CD1c-positive myeloid dendritic cell (primary cell): ENCODE data around the gene WDR1.
"Not testable (repeated sequence)": the region's sequence is repeated elsewhere in the genome, so short reads cannot be mapped to it uniquely, and the experiment has no call there.

ENCODE experiments used
- DNase-seq: peaks from one replicate; pipeline ENCODE4 v3.0.0-alpha.2; 2016; ENCODE audit errors: extremely low spot score

WDR1 gene

GRCh38 chr4:10130178-10130888 is 13.7 kb upstream of the WDR1 start:
- DNase-seq, result no peak

- peak; percentile 45 for DNase-seq
These were observed 12.9 kb upstream of the WDR1 start for GRCh38 chr4:10129196-10130177.

GRCh38 chr4:10128761-10129160 is 12.2 kb upstream of the WDR1 start:
- DNase-seq, result no peak

- DNase-seq, result not testable (repeated sequence)
These were observed 10.9 kb upstream of the WDR1 start for GRCh38 chr4:10127531-10127930.

GRCh38 chr4:10124167-10124930 is 7.8 kb upstream of the WDR1 start:
- DNase-seq, result peak; percentile 39

GRCh38 chr4:10123227-10124101 is 6.9 kb upstream of the WDR1 start:
- peak; percentile 15 for DNase-seq

- DNase-seq, result no peak
These were observed 5.8 kb upstream of the WDR1 start for GRCh38 chr4:10122236-10122932.

- DNase-seq, result no peak
These were observed 5.1 kb upstream of the WDR1 start for GRCh38 chr4:10121568-10122208.

- DNase-seq, result no peak
These were observed 4.5 kb upstream of the WDR1 start for GRCh38 chr4:10120943-10121567.

GRCh38 chr4:10119773-10120172 is 3.2 kb upstream of the WDR1 start:
- DNase-seq, result no peak

GRCh38 chr4:10119278-10119677 is 2.7 kb upstream of the WDR1 start:
- no peak for DNase-seq

GRCh38 chr4:10118048-10119004 is 1.7 kb upstream of the WDR1 start:
- peak; percentile 42 for DNase-seq

GRCh38 chr4:10117359-10118047 is 904 bp upstream of the WDR1 start:
- peak; percentile 83 for DNase-seq

GRCh38 chr4:10115797-10116568 is 616 bp downstream of the WDR1 start:
- DNase-seq, result peak; percentile 53

- DNase-seq, result peak; percentile 79
These were observed 1.3 kb downstream of the WDR1 start for GRCh38 chr4:10115271-10115796.

GRCh38 chr4:10114607-10115006 is 2.0 kb downstream of the WDR1 start:
- no peak for DNase-seq

- no peak for DNase-seq
These were observed 2.5 kb downstream of the WDR1 start for GRCh38 chr4:10114147-10114546.
